Fibroblast of skin of left quadriceps (primary cell): ENCODE data around the gene EIF4E3.

Experiments used
- DNase-seq, 2 experiments: peaks; one replicate each; pipeline ENCODE4 v3.0.0-alpha.2; 2013; ENCODE audit warnings: low read depth in 2 of 2

The EIF4E3 gene

DNA sequence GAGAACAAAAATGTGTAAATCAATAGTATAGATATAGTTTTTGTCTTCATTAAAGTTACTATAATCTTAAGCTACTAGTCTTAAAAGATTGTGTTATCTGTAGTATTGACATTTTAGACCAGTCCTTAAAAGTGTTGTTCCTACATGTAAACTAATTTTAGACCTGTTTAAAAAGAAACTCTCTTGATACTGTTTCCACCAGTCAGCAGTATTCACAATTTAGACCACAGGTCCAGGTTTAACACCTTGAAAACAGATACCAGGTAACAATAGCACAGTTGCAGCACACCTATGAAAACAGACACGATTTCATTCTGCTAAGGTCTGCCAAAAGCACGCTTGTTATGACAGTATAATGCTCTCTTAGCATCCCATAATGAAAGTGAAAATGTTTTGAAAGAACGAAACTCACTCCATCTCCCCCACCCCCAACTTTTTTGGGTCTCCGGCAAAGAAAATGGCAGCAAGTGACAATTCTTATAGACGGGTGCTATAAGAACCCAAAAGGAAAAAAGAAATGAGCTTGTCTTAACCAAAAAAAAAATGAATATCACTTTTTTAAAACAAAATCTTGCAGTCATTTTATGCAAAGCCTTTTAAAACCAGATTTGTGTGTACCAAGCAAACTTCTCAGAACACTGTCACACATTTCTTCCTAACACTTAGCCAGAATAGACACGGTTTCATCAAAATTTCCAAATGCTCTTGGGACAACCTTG, 1.6 kb downstream of the EIF4E3 start:
- no peak for DNase-seq

DNA sequence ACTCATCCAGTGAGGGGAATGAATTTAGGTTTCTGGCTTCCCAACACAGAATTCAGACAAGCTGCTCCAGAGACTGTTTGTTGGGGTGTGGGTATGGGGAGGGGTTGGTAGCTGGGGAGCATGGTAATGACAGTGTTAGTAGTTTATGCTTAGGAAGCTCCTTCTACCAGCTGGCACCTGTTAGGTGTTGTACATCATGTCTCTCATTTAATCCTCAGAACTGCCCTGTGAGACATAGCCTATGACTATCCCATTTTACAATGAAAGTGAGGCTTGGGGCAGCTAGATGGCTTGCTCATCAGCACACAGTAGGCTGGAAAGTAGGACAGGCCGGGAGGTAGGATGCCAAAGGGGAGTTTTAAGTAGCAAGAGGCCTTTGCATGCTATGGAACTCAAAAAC, 2.5 kb downstream of the EIF4E3 start:
- no peak for DNase-seq

GRCh38 chr3:71721651-71722157, 3.5 kb downstream of the EIF4E3 start:
- no peak for DNase-seq

DNA sequence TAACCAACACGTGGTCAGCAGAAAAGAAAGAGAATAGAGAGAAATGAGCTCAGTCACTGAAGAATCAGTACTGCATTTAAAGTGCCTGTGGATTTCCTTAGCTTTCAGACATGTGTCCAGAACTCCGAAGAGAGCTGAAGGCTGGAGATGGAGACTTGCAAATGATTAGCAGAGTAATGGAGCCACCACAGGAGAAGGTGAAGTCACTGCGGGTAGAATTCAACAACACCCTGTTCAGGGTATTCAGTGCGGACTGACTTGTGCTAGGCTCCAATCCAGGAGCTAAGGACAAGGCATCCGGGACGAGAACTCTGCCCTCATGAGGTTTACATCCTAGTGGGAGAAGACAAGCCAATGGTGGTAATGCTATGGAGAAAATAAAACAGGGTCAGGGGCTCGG, 4.2 kb downstream of the EIF4E3 start:
- DNase-seq, result no peak

DNA sequence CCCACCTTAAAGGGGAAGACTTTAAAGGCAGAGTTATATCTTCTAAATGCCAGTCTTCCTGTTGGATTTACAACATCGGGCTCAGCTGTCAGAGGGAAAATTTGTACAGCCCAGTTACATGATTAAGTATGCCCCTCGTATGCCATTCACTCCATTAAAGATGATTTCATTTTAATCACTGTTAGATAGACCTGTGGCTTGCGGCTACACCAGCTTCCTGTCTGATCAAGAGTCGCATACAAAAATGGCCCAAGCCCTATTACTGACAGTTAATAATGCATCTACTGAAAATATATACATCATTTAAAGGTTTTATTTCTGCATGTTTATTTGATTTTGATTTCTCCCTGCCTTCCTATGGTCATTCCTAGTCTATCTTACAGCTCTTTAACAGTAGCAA, 7.1 kb downstream of the EIF4E3 start:
- DNase-seq, result no peak

DNA sequence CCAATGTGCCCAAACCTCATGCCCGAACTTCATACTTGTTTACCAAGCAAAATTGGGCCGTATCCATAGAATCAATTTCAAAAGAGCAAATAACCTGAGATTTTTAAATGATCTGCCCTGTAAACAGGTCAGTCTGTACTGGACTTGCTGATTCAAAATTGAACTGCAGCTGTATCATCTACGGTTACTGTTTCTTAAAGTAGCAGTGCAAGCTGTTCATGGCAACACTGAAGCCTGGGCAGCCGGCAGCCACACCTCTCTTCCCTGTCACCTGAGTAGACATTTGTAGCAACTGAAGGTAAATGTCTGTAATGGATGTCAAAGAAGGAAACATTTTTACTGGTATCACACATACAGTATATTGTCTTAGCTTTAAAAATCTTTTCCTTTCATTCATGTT, 10.6 kb downstream of the EIF4E3 start:
- DNase-seq, result no peak

- DNase-seq, result no peak
Observed at GRCh38 chr3:71713041-71713440, 12.2 kb downstream of the EIF4E3 start.

DNA sequence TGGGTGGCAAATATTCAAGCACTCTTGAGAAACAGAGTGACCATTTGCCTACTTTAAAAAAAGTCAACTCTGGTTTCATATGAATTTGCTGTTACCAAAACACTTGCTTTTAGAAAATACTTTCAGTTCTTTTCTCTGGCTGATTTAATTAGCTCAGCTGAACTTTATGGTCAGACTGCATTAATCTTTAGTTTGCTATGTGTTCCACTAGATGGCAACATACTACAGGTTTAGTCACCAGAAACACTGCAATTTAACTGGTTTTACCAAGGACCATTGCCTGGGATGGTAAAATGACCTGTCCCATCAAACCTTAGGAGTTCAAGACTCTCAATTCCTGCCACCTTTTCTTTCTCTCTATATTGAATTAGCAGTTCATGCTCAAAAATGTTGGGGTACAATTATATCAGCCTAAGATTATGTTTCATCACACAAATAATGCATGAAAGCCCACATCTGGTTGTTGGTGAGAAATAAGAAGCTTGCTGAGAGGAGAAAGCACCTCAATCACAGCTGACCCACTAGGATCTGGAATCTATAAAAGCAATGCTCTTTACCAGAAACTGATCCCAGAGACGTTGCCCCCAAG, 14.2 kb downstream of the EIF4E3 start:
- peak in 1 of 2 experiments; percentile 34 for DNase-seq

- DNase-seq, result no peak
Observed at GRCh38 chr3:71709908-71710511, 15.2 kb downstream of the EIF4E3 start.

DNA sequence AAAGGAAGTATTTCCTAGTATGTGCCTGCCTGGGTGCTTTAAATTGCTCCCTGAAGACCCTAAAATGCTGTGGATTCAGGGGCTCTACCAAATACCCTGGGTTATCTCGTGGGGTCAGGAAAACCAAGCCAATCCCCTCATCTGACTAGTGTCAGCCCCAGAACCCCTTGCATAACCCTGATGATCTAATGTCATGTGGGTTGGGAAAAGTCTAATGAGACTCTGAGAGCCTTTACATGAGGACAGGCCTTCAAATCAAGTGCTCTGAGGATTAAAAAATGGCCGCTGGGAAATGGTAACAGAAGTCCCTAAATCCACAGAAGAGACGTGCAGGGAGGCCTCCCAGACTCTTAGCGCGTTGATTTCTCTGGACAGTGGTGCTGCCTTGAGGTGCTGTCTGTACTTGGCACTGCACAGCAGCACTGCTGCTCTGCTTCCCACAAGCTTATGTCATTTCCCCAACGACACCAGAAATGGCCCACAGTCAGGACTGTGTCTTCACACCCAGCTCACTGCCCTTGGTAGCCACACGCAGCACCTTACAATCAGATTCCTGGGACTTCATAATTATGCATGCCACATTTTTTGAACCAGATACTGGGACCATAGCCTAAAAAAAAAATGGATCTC, 16.6 kb downstream of the EIF4E3 start:
- DNase-seq, result no peak

DNA sequence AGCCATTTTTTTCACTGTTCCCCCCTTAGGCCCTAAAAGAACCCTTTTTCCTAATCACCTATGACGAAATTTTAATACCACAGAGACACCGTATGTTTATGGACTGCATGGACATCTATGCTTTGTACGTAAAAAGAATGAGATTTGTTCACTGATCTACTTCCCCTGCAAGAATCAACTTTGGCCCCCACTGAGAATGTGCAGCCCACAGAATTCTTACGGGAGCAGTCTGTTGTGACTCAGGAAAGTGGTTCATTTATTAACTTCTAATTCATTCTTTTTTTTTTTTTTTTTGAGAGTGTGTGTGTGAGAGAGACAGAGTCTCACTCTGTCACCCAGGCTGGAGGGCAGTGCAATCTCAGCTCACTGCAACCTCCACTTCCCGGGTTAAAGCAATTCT, 17.6 kb downstream of the EIF4E3 start:
- DNase-seq, result no peak

DNA sequence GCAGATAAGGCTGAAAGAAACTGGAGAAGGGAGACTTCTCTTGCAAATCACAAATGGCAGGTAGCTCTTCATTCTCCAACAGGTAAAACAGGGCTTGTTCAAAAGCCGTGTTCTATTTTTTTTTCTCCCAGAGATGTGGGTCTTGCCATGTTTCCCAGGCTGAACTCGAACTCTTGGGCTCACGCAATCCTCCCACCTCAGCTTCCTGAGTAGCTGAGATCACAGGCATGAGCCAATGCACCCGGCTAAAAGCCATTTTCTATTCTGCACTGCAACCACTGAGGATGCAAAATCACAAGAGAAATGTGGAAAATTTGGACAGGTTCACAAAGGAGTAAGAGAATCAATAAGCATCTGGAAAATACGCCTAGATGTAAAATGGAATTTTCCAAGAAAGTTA, 19.5 kb downstream of the EIF4E3 start:
- DNase-seq, result no peak

DNA sequence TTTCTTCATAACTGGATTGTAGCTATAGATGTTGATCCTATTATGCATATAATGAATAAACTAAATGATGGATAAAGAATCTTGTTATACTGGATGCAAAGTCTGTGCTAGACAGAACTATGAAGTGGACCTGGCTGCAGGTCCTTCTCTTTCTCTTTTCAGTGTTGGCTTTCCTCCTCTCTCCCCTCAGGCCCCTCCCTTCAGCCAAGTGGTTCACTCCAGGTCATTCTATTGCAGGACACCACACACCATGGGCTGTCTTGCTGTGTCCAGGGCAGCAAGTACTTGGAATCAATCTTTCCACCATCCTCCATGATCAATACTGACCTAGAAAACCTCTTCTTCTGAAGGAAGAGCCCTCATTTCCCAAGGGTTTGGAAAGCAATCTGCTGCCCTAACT, 20.3 kb downstream of the EIF4E3 start:
- DNase-seq, result no peak

GRCh38 chr3:71703797-71704196, 21.4 kb downstream of the EIF4E3 start:
- no peak for DNase-seq

- no peak for DNase-seq
Observed at GRCh38 chr3:71702131-71703024, 22.8 kb downstream of the EIF4E3 start.

- DNase-seq, result no peak
Observed at GRCh38 chr3:71701251-71701762, 23.9 kb downstream of the EIF4E3 start.

DNA sequence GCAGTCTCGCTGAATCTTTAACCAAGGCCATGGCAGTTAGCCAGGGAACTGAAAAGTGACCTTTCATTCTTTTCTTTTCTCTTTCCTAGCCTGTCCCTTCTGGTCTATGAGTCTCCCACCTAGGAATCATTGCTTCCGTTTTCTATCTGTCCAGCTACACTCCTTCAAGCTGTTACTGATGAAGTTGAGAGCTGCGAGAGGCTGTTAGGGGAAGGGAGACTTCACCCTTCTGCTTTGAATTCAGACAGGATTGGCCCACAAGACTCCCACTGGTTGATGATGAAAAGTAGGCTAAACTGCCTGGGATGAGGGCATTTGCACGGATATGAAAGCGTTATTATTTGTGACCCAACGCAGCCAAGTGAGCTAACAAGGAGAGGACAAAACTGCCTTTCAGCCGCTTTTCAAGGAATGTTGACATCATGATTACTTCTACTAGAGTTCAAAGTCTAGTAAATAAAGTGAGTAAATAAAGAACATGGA, 30.2 kb downstream of the EIF4E3 start:
- DNase-seq, result no peak

- DNase-seq, result peak; percentile 81 to 86
Observed at GRCh38 chr3:71694358-71694999, 30.7 kb downstream of the EIF4E3 start.

DNA sequence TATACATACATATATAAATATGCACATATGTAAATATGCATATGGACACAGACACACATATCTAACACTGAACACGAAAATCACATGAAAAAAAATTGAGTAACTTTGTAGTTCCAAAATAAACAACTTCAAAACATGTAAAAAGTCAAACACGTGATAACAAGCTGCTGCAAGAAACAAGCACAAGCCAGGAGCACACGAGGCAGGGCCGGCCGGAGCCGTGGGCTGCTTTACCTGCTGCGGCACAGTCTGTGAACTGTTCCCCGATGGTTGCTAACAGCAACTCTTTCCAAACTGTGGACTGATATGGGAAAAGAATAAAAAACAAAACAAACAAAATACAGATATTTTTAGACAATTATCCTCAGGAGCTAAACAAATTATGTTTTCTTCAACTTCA, 31.6 kb downstream of the EIF4E3 start:
- no peak for DNase-seq

GRCh38 chr3:71692139-71692538, 33.1 kb downstream of the EIF4E3 start:
- no peak for DNase-seq

- peak; percentile 51 to 59 for DNase-seq
Observed at GRCh38 chr3:71690341-71690841, 34.8 kb downstream of the EIF4E3 start.
